Measurements from ENCODE around the gene MEX3A. TPM values are rescaled to one million over a fixed set of nuclear protein-coding genes. Genes with fewer than 3 reads are reported as not detected.

MEX3A gene
- total RNA-seq, 1 experiment from 2014 or later, result 68.0 TPM

GRCh38 chr1:156083800-156084790, 1.8 kb upstream of the MEX3A start:
- no peaks in the 10 kb centered on the region for H3K27me3 ChIP-seq (ENCODE audit: insufficient read depth, low read length)
- no peak overlapping the region for H2BK12ac ChIP-seq (ENCODE audit: insufficient read length, low read depth, low read length)
- H4K5ac ChIP-seq (ENCODE audit: insufficient read length, low read depth, low read length), result no peak overlapping the region
- no peak overlapping the region for H2BK5ac ChIP-seq (ENCODE audit: insufficient read length, low read length)
- H4K91ac ChIP-seq (ENCODE audit: insufficient read length, low read depth, low read length), result no peak overlapping the region
- peak overlapping the region; percentile 44 for H3K4me2 ChIP-seq (ENCODE audit: insufficient read depth, insufficient read length, low read length)
- H3T11ph ChIP-seq (ENCODE audit: low read length), result no peak overlapping the region
- no peaks in the 10 kb centered on the region for H3K79me1 ChIP-seq (ENCODE audit: insufficient read depth, low read depth, low read length, poor library complexity, severe bottlenecking)
- H3K23me2 ChIP-seq (ENCODE audit: insufficient read length, low read depth, low read length, poor library complexity, severe bottlenecking), result peaks cover 18% of the 10 kb centered on the region
- H4K20me1 ChIP-seq (ENCODE audit: control insufficient read depth, insufficient read depth, insufficient read length), result no peaks in the 10 kb centered on the region
- H3K27ac ChIP-seq (ENCODE audit: insufficient read length, low read depth, low read length), result no peak overlapping the region
- no peaks in the 10 kb centered on the region for H3K27me3 Mint-ChIP-seq (ENCODE audit: low read depth)
- no peaks in the 10 kb centered on the region for H3K9me3 ChIP-seq (ENCODE audit: control insufficient read depth, low read depth, low read length)
- H3K4me3 Mint-ChIP-seq, result peak overlapping the region; percentile 88 to 96
- peaks cover 9% of the 10 kb centered on the region for H3K4me1 ChIP-seq (ENCODE audit: insufficient read depth, low read length)
- no peak overlapping the region for H3K9ac ChIP-seq (ENCODE audit: extremely low read depth, insufficient read length, low read length)
- no peak overlapping the region for H2BK15ac ChIP-seq (ENCODE audit: low read depth, low read length)
- peaks cover 16% of the 10 kb centered on the region; the same call in 1 of the 2 replicates for H3K79me2 ChIP-seq (ENCODE audit: insufficient read depth, low read length)
- no peak overlapping the region for H3K18ac ChIP-seq (ENCODE audit: insufficient read length, low read depth, low read length)
- H2AFZ ChIP-seq (ENCODE audit: low read length), result no peak overlapping the region
- H3K56ac ChIP-seq (ENCODE audit: insufficient read length, low read depth, low read length), result no peak overlapping the region
- peaks cover 41 to 53% of the 10 kb centered on the region in 2 experiments for H3K4me1 Mint-ChIP-seq
- no peak overlapping the region for H3K4ac ChIP-seq (ENCODE audit: low read depth, low read length)
- no peak overlapping the region for H2BK20ac ChIP-seq (ENCODE audit: low read depth, low read length, poor library complexity, severe bottlenecking)
- H2AK5ac ChIP-seq (ENCODE audit: insufficient read length, low read length), result no peak overlapping the region
- no peak overlapping the region for H3K14ac ChIP-seq (ENCODE audit: insufficient read depth, low read length)
- no peak overlapping the region for H3K23ac ChIP-seq (ENCODE audit: insufficient read length, low read depth, low read length)
- no CpG with 5 or more reads among the region's 7 CpGs for WGBS (ENCODE audit: extremely low coverage, insufficient read length, low lambda C conversion rate)
- H3K9me3 Mint-ChIP-seq, result no peaks in the 10 kb centered on the region; a peak in 1 of 5 replicates
- no peak for TF ChIP-seq CTCF (conservative IDR thresholded peaks at IDR 0.05)
- no peak for DNase-seq
- H2BK120ac ChIP-seq (ENCODE audit: low read depth, low read length, poor library complexity, severe bottlenecking), result no peak overlapping the region
- no peak overlapping the region for H4K8ac ChIP-seq (replicated peaks; ENCODE audit: insufficient read length, low read depth, low read length)
- H3K27ac Mint-ChIP-seq, result peak overlapping the region; percentile 86 to 98 (median 97); a peak in 3 of 7 replicates
- peaks cover 10 to 17% (median 12%) of the 10 kb centered on the region in 3 experiments; a peak in 6 of 7 replicates for H3K36me3 Mint-ChIP-seq (ENCODE audit: insufficient read depth in 1 of 3, low read depth in 3 of 3)

Measured in H9 (cell line).